Activated T-helper 2 cell treated with anti-CD3 and anti-CD28 coated beads, Interferon-gamma antibody, Interleukin-2, Interleukin-4, amounts not matched to agents 10 μg/mL and 5 μg/mL and 100 μg/mL, durations not matched to agents 14 hours and 24 hours and 36 hours (primary cell): Measurements from ENCODE around the gene SLC2A13. TPM values are rescaled to one million over a fixed set of nuclear protein-coding genes. Genes with fewer than 3 reads are reported as not detected.

Experiments used
- DNase-seq: peaks from one replicate; pipeline ENCODE4 v3.0.0; 2021; ENCODE audit warnings: low spot score
- H3K27ac Mint-ChIP-seq: one replicate; pipeline ENCODE4 v1.8.0; 2021; ENCODE audit warnings: mixed read lengths
- H3K27me3 Mint-ChIP-seq: one replicate; pipeline ENCODE4 v1.8.0; 2021; ENCODE audit warnings: low read depth, mixed read lengths
- H3K36me3 Mint-ChIP-seq: one replicate; pipeline ENCODE4 v1.8.0; 2021; ENCODE audit warnings: low read depth, mixed read lengths
- H3K4me1 Mint-ChIP-seq: one replicate; pipeline ENCODE4 v1.8.0; 2021; ENCODE audit warnings: low read depth, mixed read lengths
- H3K4me3 Mint-ChIP-seq: one replicate; pipeline ENCODE4 v1.8.0; 2021; ENCODE audit warnings: low read depth, mild to moderate bottlenecking, moderate library complexity, mixed read lengths
- H3K9me3 Mint-ChIP-seq: one replicate; pipeline ENCODE4 v1.8.0; 2021; ENCODE audit warnings: mixed read lengths
- intact Hi-C: fragments of 100-400 bp; cut with micrococcal nuclease; formaldehyde crosslinking; loops from one replicate; pipeline ENCODE4 v1.15.1; 2023
- total RNA-seq: library from RNA; stranded (reverse); gene quantifications from 2 replicates; pipeline ENCODE4 v1.2.3, GENCODE V29; 2022

The SLC2A13 gene
- total RNA-seq, 1 donor from 2014 or later: 2.5 TPM

GRCh38 chr12:39892146-39892545 lies 213.7 kb downstream of the SLC2A13 start:
- Mint-ChIP-seq H3K9me3 (peaks cover 8% of the 10 kb centered on the region), H3K4me3 (no peak overlapping the region), H3K36me3 (no peaks in the 10 kb centered on the region), H3K27me3 (no peaks in the 10 kb centered on the region), H3K4me1 (no peaks in the 10 kb centered on the region), H3K27ac (no peak overlapping the region)
- intact Hi-C loops: no loop called here
- DNase-seq: no peak

DNA sequence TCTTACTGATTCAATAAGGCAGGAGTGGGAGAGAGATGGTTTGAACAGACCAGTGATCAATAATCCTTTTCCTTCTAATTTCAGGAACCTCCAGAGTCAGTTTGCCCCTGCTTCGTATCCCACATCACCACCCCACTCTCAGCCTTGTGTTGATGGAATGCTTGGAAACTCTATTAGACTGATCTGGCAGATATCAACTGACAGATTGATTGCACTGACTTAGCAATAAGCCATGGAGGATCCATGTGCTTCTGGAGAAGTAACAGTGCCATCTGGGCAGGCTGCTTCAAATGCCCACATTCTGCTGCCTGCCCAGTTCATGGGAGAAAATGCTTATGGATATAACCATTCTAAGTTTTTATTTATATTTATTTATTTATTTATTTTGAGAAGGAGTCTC lies 218.0 kb downstream of the SLC2A13 start:
- H3K4me1 Mint-ChIP-seq: no peaks in the 10 kb centered on the region
- DNase-seq: no peak
- no peaks in the 10 kb centered on the region for H3K36me3 Mint-ChIP-seq
- H3K27me3 Mint-ChIP-seq: no peaks in the 10 kb centered on the region
- H3K27ac Mint-ChIP-seq: no peak overlapping the region
- intact Hi-C loops: no loop called here
- H3K9me3 Mint-ChIP-seq: no peaks in the 10 kb centered on the region
- no peak overlapping the region for H3K4me3 Mint-ChIP-seq

DNA sequence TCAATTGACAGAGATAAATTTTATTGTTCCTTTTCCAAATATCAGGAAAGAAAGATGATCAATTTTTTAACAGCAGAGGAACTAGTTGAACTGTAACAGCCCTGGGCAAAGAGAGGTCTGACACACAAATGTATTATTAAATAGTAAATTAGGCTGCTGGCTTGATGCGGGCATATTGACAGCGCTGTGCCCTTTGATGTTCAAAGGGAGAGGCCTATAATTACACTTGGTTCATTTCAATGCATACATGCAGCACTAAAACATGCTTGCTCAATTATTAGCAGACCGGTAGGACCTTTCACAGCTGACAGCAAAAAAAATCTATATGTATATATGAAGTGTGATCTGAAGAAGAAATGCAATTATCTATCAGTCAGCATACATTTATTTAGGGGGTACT lies 219.8 kb downstream of the SLC2A13 start:
- no peaks in the 10 kb centered on the region for H3K4me1 Mint-ChIP-seq
- H3K27ac Mint-ChIP-seq: no peak overlapping the region
- no peaks in the 10 kb centered on the region for H3K27me3 Mint-ChIP-seq
- H3K36me3 Mint-ChIP-seq: no peaks in the 10 kb centered on the region
- no peak overlapping the region for H3K4me3 Mint-ChIP-seq
- no peaks in the 10 kb centered on the region for H3K9me3 Mint-ChIP-seq
- intact Hi-C loops: no loop called here
- no peak for DNase-seq

GRCh38 chr12:39884616-39885125 lies 221.2 kb downstream of the SLC2A13 start:
- Mint-ChIP-seq H3K9me3 (no peaks in the 10 kb centered on the region), H3K27me3 (no peaks in the 10 kb centered on the region), H3K4me1 (no peaks in the 10 kb centered on the region), H3K36me3 (no peaks in the 10 kb centered on the region), H3K4me3 (no peak overlapping the region), H3K27ac (no peak overlapping the region)
- DNase-seq: no peak
- intact Hi-C loops: no loop called here

- Mint-ChIP-seq H3K4me3 (no peak overlapping the region), H3K9me3 (peaks cover 1% of the 10 kb centered on the region), H3K4me1 (no peaks in the 10 kb centered on the region), H3K36me3 (no peaks in the 10 kb centered on the region), H3K27me3 (no peaks in the 10 kb centered on the region), H3K27ac (no peak overlapping the region)
- DNase-seq: no peak
- intact Hi-C loops: no loop called here
Observed at GRCh38 chr12:39883411-39883810, 222.5 kb downstream of the SLC2A13 start.

- Mint-ChIP-seq H3K27ac (no peak overlapping the region), H3K9me3 (peaks cover 5% of the 10 kb centered on the region), H3K4me3 (no peak overlapping the region), H3K4me1 (no peaks in the 10 kb centered on the region), H3K36me3 (no peaks in the 10 kb centered on the region), H3K27me3 (no peaks in the 10 kb centered on the region)
- intact Hi-C loops: no loop called here
- DNase-seq: no peak
Observed at GRCh38 chr12:39878753-39879152, 227.1 kb downstream of the SLC2A13 start.

- no peak overlapping the region for H3K4me3 Mint-ChIP-seq
- intact Hi-C loops: no loop called here
- no peaks in the 10 kb centered on the region for H3K36me3 Mint-ChIP-seq
- H3K27ac Mint-ChIP-seq: no peak overlapping the region
- H3K4me1 Mint-ChIP-seq: no peaks in the 10 kb centered on the region
- DNase-seq: no peak
- H3K9me3 Mint-ChIP-seq: peaks cover 5% of the 10 kb centered on the region
- no peaks in the 10 kb centered on the region for H3K27me3 Mint-ChIP-seq
Observed at GRCh38 chr12:39875721-39876120, 230.2 kb downstream of the SLC2A13 start.

GRCh38 chr12:39874785-39875184 lies 231.1 kb downstream of the SLC2A13 start:
- no peaks in the 10 kb centered on the region for H3K4me1 Mint-ChIP-seq
- no peak for DNase-seq
- no peak overlapping the region for H3K4me3 Mint-ChIP-seq
- no peak overlapping the region for H3K27ac Mint-ChIP-seq
- intact Hi-C loops: no loop called here
- no peaks in the 10 kb centered on the region for H3K27me3 Mint-ChIP-seq
- no peaks in the 10 kb centered on the region for H3K36me3 Mint-ChIP-seq
- H3K9me3 Mint-ChIP-seq: peaks cover 5% of the 10 kb centered on the region

- no peaks in the 10 kb centered on the region for H3K4me1 Mint-ChIP-seq
Observed at GRCh38 chr12:39873065-39873464, 232.8 kb downstream of the SLC2A13 start.

DNA sequence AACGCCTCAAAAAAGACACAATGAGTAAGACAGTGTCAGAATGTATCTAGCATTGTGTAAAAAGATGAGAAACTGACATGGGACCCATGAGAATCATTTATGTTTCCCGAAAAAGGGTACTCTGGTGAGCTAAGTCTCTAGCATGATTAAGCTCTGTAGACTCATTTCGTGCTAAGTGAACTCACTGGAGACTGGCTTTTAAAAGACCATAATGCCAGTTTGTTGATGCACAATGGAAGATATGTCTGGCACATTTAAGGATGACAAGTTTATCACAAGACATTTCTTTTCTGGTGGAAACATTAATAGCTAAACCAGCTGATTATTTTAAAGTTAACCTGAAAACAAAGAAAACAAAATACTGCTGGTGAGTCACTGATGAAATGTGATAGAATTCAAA lies 233.5 kb downstream of the SLC2A13 start:
- Mint-ChIP-seq H3K27me3 (no peaks in the 10 kb centered on the region), H3K4me3 (no peak overlapping the region), H3K4me1 (no peaks in the 10 kb centered on the region), H3K9me3 (no peaks in the 10 kb centered on the region), H3K27ac (no peak overlapping the region), H3K36me3 (no peaks in the 10 kb centered on the region)
- DNase-seq: no peak
- intact Hi-C loops: no loop called here

More at GRCh38 chr12:39873065-39873464, 232.8 kb downstream of the SLC2A13 start:
- Mint-ChIP-seq H3K9me3 (peaks cover under 1% of the 10 kb centered on the region), H3K27ac (no peak overlapping the region), H3K4me3 (no peak overlapping the region), H3K27me3 (no peaks in the 10 kb centered on the region), H3K36me3 (no peaks in the 10 kb centered on the region)
- DNase-seq: no peak
- intact Hi-C loops: no loop called here

DNA sequence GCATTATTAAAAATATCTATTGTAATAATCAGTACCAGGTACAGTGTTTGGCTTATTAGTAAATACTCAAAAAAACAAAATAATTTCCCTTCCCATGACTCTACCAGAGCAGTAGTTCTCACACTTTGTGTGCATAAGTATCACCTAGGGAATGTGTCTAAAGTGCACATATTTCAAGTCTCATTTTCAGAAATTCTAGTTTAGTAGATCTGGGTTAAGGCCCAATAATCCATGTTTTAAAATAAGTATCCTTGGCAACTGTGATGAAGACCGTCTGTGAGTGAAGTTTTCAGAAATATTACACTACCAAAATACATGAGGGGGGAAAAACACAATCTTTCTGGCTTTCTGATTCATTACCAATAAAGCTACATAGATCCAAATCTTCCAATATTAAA lies 237.6 kb downstream of the SLC2A13 start:
- no peak overlapping the region for H3K4me3 Mint-ChIP-seq
- no peaks in the 10 kb centered on the region for H3K36me3 Mint-ChIP-seq
- intact Hi-C loops: no loop called here
- no peak for DNase-seq
- H3K27ac Mint-ChIP-seq: no peak overlapping the region
- no peaks in the 10 kb centered on the region for H3K27me3 Mint-ChIP-seq
- H3K4me1 Mint-ChIP-seq: no peaks in the 10 kb centered on the region
- H3K9me3 Mint-ChIP-seq: peaks cover 4% of the 10 kb centered on the region

- intact Hi-C loops: no loop called here
- Mint-ChIP-seq H3K27me3 (no peaks in the 10 kb centered on the region), H3K27ac (no peak overlapping the region), H3K36me3 (no peaks in the 10 kb centered on the region), H3K4me3 (no peak overlapping the region), H3K9me3 (peaks cover 4% of the 10 kb centered on the region), H3K4me1 (no peaks in the 10 kb centered on the region)
- no peak for DNase-seq
Observed at GRCh38 chr12:39867631-39868327, 238.1 kb downstream of the SLC2A13 start.

DNA sequence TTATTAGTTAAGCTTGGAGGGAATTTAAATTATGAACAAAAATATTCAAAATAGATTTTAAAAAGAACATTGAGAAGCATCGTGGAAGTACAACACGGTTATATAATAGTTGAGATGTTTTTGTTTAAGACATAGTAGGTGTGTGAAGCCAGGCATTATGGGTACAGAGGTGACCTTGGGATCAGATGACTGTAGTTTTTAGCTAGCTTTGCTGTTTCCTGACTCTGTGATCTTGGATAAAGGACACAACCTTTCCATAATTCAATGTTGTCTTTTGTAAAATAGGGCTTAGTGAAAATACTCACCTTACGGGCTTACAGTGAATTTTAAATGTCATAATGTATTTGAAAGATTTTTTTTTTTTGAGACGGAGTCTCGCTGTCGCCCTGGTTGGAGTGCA lies 239.7 kb downstream of the SLC2A13 start:
- peaks cover 4% of the 10 kb centered on the region for H3K9me3 Mint-ChIP-seq

GRCh38 chr12:39860695-39861094 lies 245.2 kb downstream of the SLC2A13 start:
- Mint-ChIP-seq H3K9me3 (peaks cover 4% of the 10 kb centered on the region), H3K4me1 (no peaks in the 10 kb centered on the region), H3K36me3 (no peaks in the 10 kb centered on the region), H3K4me3 (no peak overlapping the region), H3K27ac (no peak overlapping the region), H3K27me3 (no peaks in the 10 kb centered on the region)
- intact Hi-C loops: no loop called here
- DNase-seq: no peak

More for the DNA sequence above, 239.7 kb downstream of the SLC2A13 start:
- Mint-ChIP-seq H3K27ac (no peak overlapping the region), H3K4me3 (no peak overlapping the region), H3K36me3 (no peaks in the 10 kb centered on the region), H3K4me1 (no peaks in the 10 kb centered on the region), H3K27me3 (no peaks in the 10 kb centered on the region)
- intact Hi-C loops: no loop called here
- no peak for DNase-seq
